GM23338 (cell line): ENCODE data around the gene RPS14. TPM values are rescaled to one million over a fixed set of nuclear protein-coding genes. Genes with fewer than 3 reads are reported as not detected.

ENCODE experiments used
- ATAC-seq: fragments of 200-7000 bp; cut with Tn5 transposase; 3 replicates; pipeline ENCODE4 v1.9.1; 2020
- DNase-seq: peaks from one replicate; pipeline ENCODE4 v3.0.0-alpha.2; 2015; ENCODE audit warnings: low spot score
- H2AFZ ChIP-seq: fragments of 200-600 bp; sonication (generic); 2 replicates; pipeline ENCODE4 v1.8.0; 2016; ENCODE audit warnings: antibody characterized with exemption, mild to moderate bottlenecking, moderate library complexity
- H3F3A ChIP-seq: fragments of 200-600 bp; sonication (generic); replicated peaks from 2 replicates; pipeline ENCODE4 v1.8.0; 2017; ENCODE audit warnings: antibody characterized with exemption, mixed run types, low read depth
- H3K27ac ChIP-seq: fragments of 200-600 bp; sonication (generic); 2 replicates; pipeline ENCODE4 v1.6.1; 2016; ENCODE audit warnings: low read depth
- H3K27me3 ChIP-seq: fragments of 200-600 bp; sonication (generic); 2 replicates; pipeline ENCODE4 v1.8.0; 2016; ENCODE audit warnings: mild to moderate bottlenecking, mixed run types, moderate library complexity; ENCODE audit not compliant: insufficient read depth
- H3K36me3 ChIP-seq: fragments of 200-600 bp; sonication (generic); 2 replicates; pipeline ENCODE4 v1.8.0; 2016; ENCODE audit warnings: mild to moderate bottlenecking; ENCODE audit not compliant: insufficient read depth
- H3K4me1 ChIP-seq: fragments of 200-600 bp; sonication (generic); 2 replicates; pipeline ENCODE4 v1.8.0; 2016; ENCODE audit warnings: mild to moderate bottlenecking, moderate library complexity; ENCODE audit not compliant: insufficient read depth
- H3K4me2 ChIP-seq: fragments of 200-600 bp; sonication (generic); 2 replicates; pipeline ENCODE4 v1.7.1; 2017; ENCODE audit warnings: mixed run types
- H3K4me3 ChIP-seq: fragments of 200-600 bp; sonication (generic); 2 replicates; pipeline ENCODE4 v1.6.1; 2016; ENCODE audit warnings: mixed run types
- H3K79me2 ChIP-seq: fragments of 200-600 bp; sonication (generic); replicated peaks from 2 replicates; pipeline ENCODE4 v1.8.0; 2017; ENCODE audit warnings: mild to moderate bottlenecking; ENCODE audit not compliant: insufficient read depth
- H3K9me2 ChIP-seq: fragments of 200-600 bp; sonication (generic); 2 replicates; pipeline ENCODE4 v1.8.0; 2017; ENCODE audit not compliant: insufficient read depth
- H4K20me1 ChIP-seq: fragments of 200-600 bp; sonication (generic); replicated peaks from 2 replicates; pipeline ENCODE4 v1.8.0; 2017; ENCODE audit warnings: mild to moderate bottlenecking; ENCODE audit not compliant: insufficient read depth
- H3K27ac Mint-ChIP-seq: 2 replicates; pipeline ENCODE4 v1.8.0; 2020; ENCODE audit warnings: inconsistent platforms, mild to moderate bottlenecking, moderate library complexity, mixed read lengths
- H3K27me3 Mint-ChIP-seq: 3 replicates; pipeline ENCODE4 v1.8.0; 2022; ENCODE audit warnings: low read depth, mild to moderate bottlenecking, moderate library complexity, mixed read lengths, inconsistent platforms; ENCODE audit not compliant: insufficient read depth, poor library complexity
- H3K36me3 Mint-ChIP-seq: 3 replicates; pipeline ENCODE4 v1.8.0; 2021; ENCODE audit warnings: low read depth, mild to moderate bottlenecking, inconsistent platforms, moderate library complexity, mixed read lengths
- H3K4me1 Mint-ChIP-seq: 3 replicates; pipeline ENCODE4 v1.8.0; 2020; ENCODE audit warnings: mild to moderate bottlenecking, inconsistent platforms, mixed read lengths
- H3K4me3 Mint-ChIP-seq: 3 replicates; pipeline ENCODE4 v1.8.0; 2021; ENCODE audit warnings: moderate library complexity, mild to moderate bottlenecking, inconsistent platforms, mixed read lengths
- H3K9me3 Mint-ChIP-seq: 3 replicates; pipeline ENCODE4 v1.8.0; 2020; ENCODE audit warnings: moderate library complexity, mild to moderate bottlenecking, inconsistent platforms, mixed read lengths
- CREB1 ChIP-seq: fragments of 250-450 bp; sonication (Bioruptor Pico); IDR thresholded peaks from 2 replicates; pipeline ENCODE4 v1.5.0; 2020; ENCODE audit warnings: low read depth, mild to moderate bottlenecking, moderate library complexity
- CTCF ChIP-seq, 2 experiments: fragments of 200-600 bp in 1 of 2; sonication (generic) in 1 of 2; conservative IDR thresholded peaks; 2 replicates each; pipeline versions ENCODE4 v1.5.1 to v1.6.1; 2016 to 2017; ENCODE audit warnings: antibody characterized with exemption in 2 of 2, low read depth in 2 of 2, mild to moderate bottlenecking in 2 of 2, moderate library complexity in 1 of 2
- ETS1 ChIP-seq: IDR thresholded peaks from 2 replicates; pipeline ENCODE4 v1.6.1; 2016; ENCODE audit warnings: antibody characterized with exemption
- EZH2 ChIP-seq: fragments of 200-600 bp; sonication (generic); IDR thresholded peaks from one replicate; pipeline ENCODE4 v1.8.0; 2017; ENCODE audit warnings: antibody characterized with exemption, mild to moderate bottlenecking, low read depth; ENCODE audit not compliant: unreplicated experiment
- EZH2phosphoT487 ChIP-seq: fragments of 200-600 bp; sonication (generic); IDR thresholded peaks from one replicate; pipeline ENCODE4 v1.8.1; 2018; ENCODE audit warnings: antibody characterized with exemption; ENCODE audit not compliant: unreplicated experiment
- JUNB ChIP-seq: IDR thresholded peaks from one replicate; pipeline ENCODE4 v1.6.1; 2016; ENCODE audit warnings: antibody characterized with exemption; ENCODE audit not compliant: unreplicated experiment
- NANOG ChIP-seq: IDR thresholded peaks from 2 replicates; pipeline ENCODE4 v1.6.1; 2016; ENCODE audit warnings: antibody characterized with exemption, borderline replicate concordance
- POLR2AphosphoS5 ChIP-seq: IDR thresholded peaks from 2 replicates; pipeline ENCODE4 v1.6.1; 2016; ENCODE audit warnings: antibody characterized with exemption, low read depth
- REST ChIP-seq: IDR thresholded peaks from one replicate; pipeline ENCODE4 v1.6.1; 2018; ENCODE audit warnings: antibody characterized with exemption; ENCODE audit not compliant: unreplicated experiment
- STAT1 ChIP-seq: IDR thresholded peaks from one replicate; pipeline ENCODE4 v1.6.1; 2016; ENCODE audit warnings: antibody characterized with exemption; ENCODE audit not compliant: unreplicated experiment
- ZNF114 ChIP-seq: fragments of 250-450 bp; sonication (Bioruptor Pico); IDR thresholded peaks from 2 replicates; pipeline ENCODE4 v1.5.0; 2020; ENCODE audit warnings: mild to moderate bottlenecking, moderate library complexity
- ZNF331 ChIP-seq: fragments of 250-450 bp; sonication (Bioruptor Pico); IDR thresholded peaks from 2 replicates; pipeline ENCODE4 v1.5.0; 2020; ENCODE audit warnings: low read depth, mild to moderate bottlenecking, moderate library complexity
- ZNF462 ChIP-seq: fragments of 250-450 bp; sonication (Bioruptor Pico); IDR thresholded peaks from 2 replicates; pipeline ENCODE4 v1.5.0; 2020; ENCODE audit warnings: mild to moderate bottlenecking, moderate library complexity
- polyA plus RNA-seq: library from polyadenylated mRNA; unstranded; fragments of >200 nt; fragmentation: Nextera tagmentation; extraction: Ambion mirVana; gene quantifications from 2 replicates; pipeline ENCODE4 v1.2.1, GENCODE V29; 2016
- total RNA-seq: library from RNA; depleted of rRNA; stranded (reverse); fragments of >200 nt; shearing (Covaris generic); gene quantifications from 2 replicates; pipeline ENCODE4 v1.2.3, GENCODE V29; 2014

Gene RPS14
- total and polyA plus RNA-seq, 2 experiments from 2014 or later: 1,443 to 2,790 TPM

- TF ChIP-seq CREB1 (CRISPR knock-in tag) (no peak), ETS1 (no peak), ZNF114 (CRISPR knock-in tag) (no peak), JUNB (no peak), EZH2 (no peak), STAT1 (no peak), POLR2AphosphoS5 (no peak), NANOG (no peak), REST (no peak), ZNF462 (CRISPR knock-in tag) (no peak), CTCF (conservative IDR thresholded peaks at IDR 0.05; ENCODE audit: low read depth in 2 of 2) (no peak), EZH2phosphoT487 (no peak), ZNF331 (no peak)
- H3K4me3 ChIP-seq: no peak overlapping the region
- peaks cover 36% of the 10 kb centered on the region for H3K36me3 ChIP-seq
- no peaks in the 10 kb centered on the region for H3K27me3 ChIP-seq
- no peak overlapping the region for H3K4me2 ChIP-seq
- H3K27ac ChIP-seq: no peak overlapping the region
- H4K20me1 ChIP-seq: peaks cover 7% of the 10 kb centered on the region; the same call in 1 of the 2 replicates
- DNase-seq (no peak), ATAC-seq (no peak)
- H3K9me2 ChIP-seq: no peaks in the 10 kb centered on the region
- H3K4me1 ChIP-seq: no peaks in the 10 kb centered on the region
- H2AFZ ChIP-seq: no peak overlapping the region
- peaks cover 95% of the 10 kb centered on the region for H3K36me3 Mint-ChIP-seq
- no peak overlapping the region; the same call in 2 of the 3 replicates for H3K4me3 Mint-ChIP-seq
- no peaks in the 10 kb centered on the region; the same call in 2 of the 3 replicates for H3K4me1 Mint-ChIP-seq
- H3F3A ChIP-seq: 0 out of 2 replicates have a peak, but pooled peaks cover 2% of the 10 kb centered on the region
- H3K27ac Mint-ChIP-seq: no peak overlapping the region
- no peaks in the 10 kb centered on the region for H3K79me2 ChIP-seq
- H3K27me3 Mint-ChIP-seq: peaks cover 8% of the 10 kb centered on the region
- H3K9me3 Mint-ChIP-seq: no peaks in the 10 kb centered on the region
Observed at GRCh38 chr5:150395688-150395975, 53.9 kb downstream of the RPS14 start.
